GM12878 (cell line): Measurements from ENCODE around the gene LETM1. TPM values are rescaled to one million over a fixed set of nuclear protein-coding genes. Genes with fewer than 3 reads are reported as not detected.

ENCODE experiments used
- ATAC-seq: fragments of 200-7000 bp; cut with Tn5 transposase; 3 replicates; pipeline ENCODE4 v1.9.1; 2020; ENCODE audit warnings: mild to moderate bottlenecking, moderate library complexity
- BruUV-seq: library from RNA; stranded (reverse); fragments of 400-500 nt; replicated peaks from 2 replicates; lab custom pipeline; 2021; lab: Mats Ljungman, UMichigan
- CTCF ChIA-PET: fragments of 300-600 bp; sonication (Branson Sonifier 250); formaldehyde crosslinking; extraction: SDS; loops from one replicate; lab custom pipeline; 2021; ENCODE audit warnings: inconsistent platforms; lab: Yijun Ruan, JAX
- POLR2A ChIA-PET: fragments of 350-600 bp; formaldehyde crosslinking; extraction: SDS; loops from one replicate; lab custom pipeline; 2021; ENCODE audit warnings: inconsistent platforms; lab: Charles Lee
- RAD21 ChIA-PET: fragments of 300-600 bp; sonication (Branson Sonifier 250); formaldehyde crosslinking; loops from one replicate; lab custom pipeline; 2023; ENCODE audit warnings: antibody characterized with exemption; ENCODE audit not compliant: unreplicated experiment; lab: Charles Lee
- SMC1A ChIA-PET: fragments of 300-600 bp; sonication (Branson Sonifier 250); formaldehyde crosslinking; loops from one replicate; lab custom pipeline; 2023; ENCODE audit not compliant: unreplicated experiment, uncharacterized antibody; lab: Charles Lee
- DNase-seq: peaks from one replicate; pipeline ENCODE4 v3.0.0-alpha.2; 2011; ENCODE audit warnings: low read depth, low spot score
- FAIRE-seq: peaks from 3 replicates; lab custom pipeline; 2011; peaks lifted over from hg19 to GRCh38; lab: Jason Lieb, UNC
- H2AFZ ChIP-seq: 2 replicates; pipeline ENCODE4 v1.6.0; 2011; ENCODE audit warnings: low read depth, low read length, control low read depth; ENCODE audit not compliant: control insufficient read depth
- H3K27ac ChIP-seq: 2 replicates; pipeline ENCODE4 v1.5.1; 2011; ENCODE audit warnings: control low read depth; ENCODE audit not compliant: control insufficient read depth, insufficient read depth
- H3K27me3 ChIP-seq, 2 experiments: replicated peaks in 1 of 2; 2 replicates each; pipeline versions ENCODE4 v1.6.0 to v1.6.1; 2011; ENCODE audit warnings: low read length in 1 of 2; ENCODE audit not compliant: control insufficient read depth in 2 of 2, insufficient read depth in 2 of 2
- H3K36me3 ChIP-seq, 2 experiments: 2 replicates each; pipeline ENCODE4 v1.5.1; 2011; ENCODE audit warnings: low read length in 1 of 2; ENCODE audit not compliant: control insufficient read depth in 2 of 2, insufficient read depth in 2 of 2
- H3K4me1 ChIP-seq: 2 replicates; pipeline ENCODE4 v1.6.1; 2011; ENCODE audit warnings: mild to moderate bottlenecking, low read length, moderate library complexity, mixed read lengths; ENCODE audit not compliant: control insufficient read depth, insufficient read depth
- H3K4me2 ChIP-seq: 2 replicates; pipeline ENCODE4 v1.6.0; 2011; ENCODE audit warnings: control low read depth; ENCODE audit not compliant: control insufficient read depth, insufficient read depth
- H3K4me3 ChIP-seq: fragments of 200-600 bp; sonication (generic); 2 replicates; pipeline ENCODE4 v1.5.1; 2016
- H3K79me2 ChIP-seq: 2 replicates; pipeline ENCODE4 v1.6.0; 2011; ENCODE audit warnings: low read length; ENCODE audit not compliant: control insufficient read depth, insufficient read depth
- H3K9ac ChIP-seq: 2 replicates; pipeline ENCODE4 v1.8.0; 2011; ENCODE audit warnings: low read length, control low read depth, mixed read lengths; ENCODE audit not compliant: control insufficient read depth, insufficient read depth
- H3K9me3 ChIP-seq: replicated peaks from 3 replicates; pipeline ENCODE4 v1.5.1; 2011; ENCODE audit warnings: mild to moderate bottlenecking, low read length; ENCODE audit not compliant: control insufficient read depth, insufficient read depth
- H4K20me1 ChIP-seq: 2 replicates; pipeline ENCODE4 v1.6.0; 2011; ENCODE audit not compliant: control insufficient read depth, insufficient read depth
- CREM ChIP-seq: IDR thresholded peaks from 2 replicates; pipeline ENCODE4 v1.6.1; 2014; ENCODE audit warnings: antibody characterized with exemption, low read depth
- HDGF ChIP-seq: fragments of 450-650 bp; IDR thresholded peaks from 2 replicates; pipeline ENCODE4 v1.6.1; 2016; ENCODE audit warnings: antibody characterized with exemption
- KDM1A ChIP-seq: fragments of 200-600 bp; sonication (generic); IDR thresholded peaks from 2 replicates; pipeline ENCODE4 v1.6.1; 2016; ENCODE audit warnings: borderline replicate concordance
- MTA3 ChIP-seq: IDR thresholded peaks from 2 replicates; pipeline ENCODE4 v1.6.1; 2012; ENCODE audit warnings: low read length, inconsistent platforms, borderline replicate concordance
- MYB ChIP-seq: fragments of 150-350 bp; IDR thresholded peaks from 2 replicates; pipeline ENCODE4 v1.6.1; 2014; ENCODE audit warnings: mild to moderate bottlenecking, low read depth, low read length, borderline replicate concordance
- NR2C2 ChIP-seq: IDR thresholded peaks from 2 replicates; pipeline ENCODE4 v1.6.1; 2011; ENCODE audit warnings: borderline replicate concordance, low read depth; ENCODE audit not compliant: control insufficient read depth, insufficient read length
- POLR2AphosphoS2 ChIP-seq: IDR thresholded peaks from 2 replicates; pipeline ENCODE4 v1.6.1; 2011; ENCODE audit warnings: low read depth, mild to moderate bottlenecking, low read length, improper control_type of control experiment, moderate library complexity
- POLR2AphosphoS5 ChIP-seq: IDR thresholded peaks from 2 replicates; pipeline ENCODE4 v1.6.1; 2011; ENCODE audit warnings: mild to moderate bottlenecking, low read length, inconsistent platforms
- PRDM15 ChIP-seq: fragments of 450-650 bp; formaldehyde crosslinking; IDR thresholded peaks from 2 replicates; pipeline ENCODE4 v1.4.0; 2020; ENCODE audit warnings: mild to moderate bottlenecking, moderate library complexity
- SIX5 ChIP-seq: IDR thresholded peaks from 2 replicates; pipeline ENCODE4 v1.6.1; 2011; ENCODE audit warnings: mild to moderate bottlenecking, low read depth, low read length, moderate library complexity; ENCODE audit not compliant: severe bottlenecking
- SMAD1 ChIP-seq: fragments of 450-650 bp; IDR thresholded peaks from 2 replicates; pipeline ENCODE4 v1.6.1; 2018; ENCODE audit warnings: mild to moderate bottlenecking, low read depth; ENCODE audit not compliant: partially characterized antibody
- SMC3 ChIP-seq: IDR thresholded peaks from 2 replicates; pipeline ENCODE4 v1.6.1; 2011; ENCODE audit warnings: low read length, improper control_type of control experiment, borderline replicate concordance
- SUPT20H ChIP-seq: IDR thresholded peaks from 2 replicates; pipeline ENCODE4 v1.6.1; 2011; ENCODE audit warnings: low read depth, mild to moderate bottlenecking, low read length, moderate library complexity, borderline replicate concordance; ENCODE audit not compliant: control insufficient read depth
- SUZ12 ChIP-seq: fragments of 200-600 bp; sonication (generic); IDR thresholded peaks from one replicate; pipeline ENCODE4 v1.6.1; 2018; ENCODE audit warnings: antibody characterized with exemption, mild to moderate bottlenecking; ENCODE audit not compliant: unreplicated experiment
- WGBS: methylation state at CpG from one replicate; pipeline ENCODE4 v1.1.6; 2016; ENCODE audit warnings: low lambda C conversion rate; ENCODE audit not compliant: insufficient replicate concordance, insufficient coverage; ENCODE audit errors: missing lambda C conversion rate; 5-methylcytosine and 5-hydroxymethylcytosine counted together
- in situ Hi-C: fragments of 300-500 bp; cut with MboI; formaldehyde crosslinking; loops from 9 replicates; pipeline ENCODE4 v1.14.3; 2018; ENCODE audit warnings: mixed read lengths
- intact Hi-C: fragments of 100-400 bp; cut with micrococcal nuclease; formaldehyde crosslinking; loops from one replicate; pipeline ENCODE4 v1.14.2; 2022; ENCODE audit not compliant: unreplicated experiment
- polyA plus RNA-seq, 11 experiments: library from polyadenylated mRNA; depleted of rRNA in 4 of 11; unstranded in 6 of 11; stranded (reverse) in 5 of 11; fragments of >200 nt; fragmentation: Nextera tagmentation in 4 of 11; fragmentation: Illumina TruSeq in 1 of 11; extraction: Ambion mirVana in 4 of 11; extraction: Trizol in 1 of 11; gene quantifications; 1 replicate in 1 of 11; 2 replicates in 10 of 11; pipeline versions ENCODE4 v1.2.1 to v1.2.3, GENCODE V29; 2011 to 2016; ENCODE audit warnings: inconsistent platforms in 2 of 11, missing spikeins in 2 of 11, low read depth in 1 of 11
- total RNA-seq, 4 experiments: library from RNA; depleted of rRNA in 3 of 4; stranded (reverse); fragments of >200 nt in 3 of 4; fragmentation: Illumina TruSeq in 1 of 4; extraction: Trizol in 1 of 4; gene quantifications; 2 replicates each; pipeline versions ENCODE4 v1.2.1 to v1.2.3, GENCODE V29; 2013 to 2021

Gene LETM1
- total and polyA plus RNA-seq, 10 of the 15 experiments (the other 5 are each of a cell fraction or from before 2014, with no cell fraction given), result 2.6 to 65.2 (median 30.2) TPM

- TSS peak; percentile 79 for BruUV-seq
- in situ Hi-C loops, result no loop called here
- H4K20me1 ChIP-seq, result peaks cover 8% of the 10 kb centered on the region; the same call in 1 of the 2 replicates
- H3K9me3 ChIP-seq, result no peaks in the 10 kb centered on the region
- whole genome bisulfite sequencing, result 94% methylated on average over 16 of the region's 16 CpGs
- H3K36me3 ChIP-seq, result peaks cover 26 to 34% of the 10 kb centered on the region in 2 experiments
- no peak overlapping the region for H3K4me3 ChIP-seq
- POLR2A ChIA-PET, result interaction anchor here (0.8 to 1.4 kb wide), 2 partner anchors 43 to 148 kb away, joined by 4 read pairs; no protein-coding TSS in a partner anchor
- CTCF ChIA-PET, result interaction anchor here (0.6 to 4.5 kb wide), 22 partner anchors 9 to 205 kb away, joined by 3 to 38 read pairs (median 10); no protein-coding TSS in a partner anchor
- no peak for ATAC-seq
- intact Hi-C loops, result no loop called here
- no peak for FAIRE-seq
- no peak overlapping the region for H2AFZ ChIP-seq
- H3K79me2 ChIP-seq, result peaks cover 64% of the 10 kb centered on the region
- no peak for DNase-seq
- TF ChIP-seq SUPT20H (no peak), HDGF (no peak), KDM1A (no peak)
- no peaks in the 10 kb centered on the region for H3K27me3 ChIP-seq
- no peak overlapping the region for H3K9ac ChIP-seq
- SMC1A ChIA-PET, result interaction anchor here (0.9 to 4.0 kb wide), 12 partner anchors 8 to 207 kb away, joined by 3 to 25 read pairs (median 6); no protein-coding TSS in a partner anchor
- H3K27ac ChIP-seq, result no peak overlapping the region
- H3K4me1 ChIP-seq, result peaks cover 6% of the 10 kb centered on the region
- RAD21 ChIA-PET, result interaction anchor here (1.1 to 2.4 kb wide), 6 partner anchors 26 to 156 kb away, joined by 3 to 16 read pairs (median 4); partner anchors contain the start of gene LETM1
- H3K4me2 ChIP-seq, result no peak overlapping the region
Observed at GRCh38 chr4:1900624-1901023, 44.7 kb upstream of the LETM1 start.

- no peaks in the 10 kb centered on the region for H3K27me3 ChIP-seq
- CTCF ChIA-PET, result interaction anchor here (0.7 to 4.5 kb wide), 32 partner anchors 9 to 365 kb away, joined by 3 to 38 read pairs (median 8); no protein-coding TSS in a partner anchor
- no peak overlapping the region for H3K4me2 ChIP-seq
- no TSS peak for BruUV-seq
- H3K9me3 ChIP-seq, result no peaks in the 10 kb centered on the region
- SMC1A ChIA-PET, result interaction anchor here (0.9 to 4.0 kb wide), 17 partner anchors 8 to 207 kb away, joined by 3 to 25 read pairs (median 5); no protein-coding TSS in a partner anchor
- H3K9ac ChIP-seq, result no peak overlapping the region
- RAD21 ChIA-PET, result interaction anchor here (1.0 to 2.4 kb wide), 14 partner anchors 13 to 156 kb away, joined by 3 to 16 read pairs (median 4); partner anchors contain the start of gene LETM1
- in situ Hi-C loops (no loop called here), intact Hi-C loops (no loop called here)
- no peak overlapping the region for H3K4me3 ChIP-seq
- ATAC-seq (no peak), DNase-seq (no peak), FAIRE-seq (no peak)
- peaks cover 6% of the 10 kb centered on the region for H3K4me1 ChIP-seq
- no peak overlapping the region for H2AFZ ChIP-seq
- peaks cover 8% of the 10 kb centered on the region; the same call in 1 of the 2 replicates for H4K20me1 ChIP-seq
- H3K36me3 ChIP-seq, result peaks cover 23 to 31% of the 10 kb centered on the region in 2 experiments
- POLR2A ChIA-PET, result interaction anchor here (0.6 to 1.4 kb wide), 3 partner anchors 19 to 43 kb away, joined by 3 to 7 read pairs (median 4); no protein-coding TSS in a partner anchor
- H3K79me2 ChIP-seq, result peaks cover 66% of the 10 kb centered on the region
- H3K27ac ChIP-seq, result no peak overlapping the region
- TF ChIP-seq SIX5 (no peak), MYB (no peak), POLR2AphosphoS5 (no peak), SMC3 (no peak), MTA3 (no peak), SMAD1 (no peak), SUZ12 (no peak), CREM (no peak), POLR2AphosphoS2 (no peak), NR2C2 (no peak), PRDM15 (CRISPR knock-in tag) (no peak)
Observed at GRCh38 chr4:1900087-1900433, 44.1 kb upstream of the LETM1 start.
